Measurements from ENCODE around the gene ULBP2.
"Not testable (repeated sequence)": the region's sequence is repeated elsewhere in the genome, so short reads cannot be mapped to it uniquely, and the experiment has no call there.

DNA sequence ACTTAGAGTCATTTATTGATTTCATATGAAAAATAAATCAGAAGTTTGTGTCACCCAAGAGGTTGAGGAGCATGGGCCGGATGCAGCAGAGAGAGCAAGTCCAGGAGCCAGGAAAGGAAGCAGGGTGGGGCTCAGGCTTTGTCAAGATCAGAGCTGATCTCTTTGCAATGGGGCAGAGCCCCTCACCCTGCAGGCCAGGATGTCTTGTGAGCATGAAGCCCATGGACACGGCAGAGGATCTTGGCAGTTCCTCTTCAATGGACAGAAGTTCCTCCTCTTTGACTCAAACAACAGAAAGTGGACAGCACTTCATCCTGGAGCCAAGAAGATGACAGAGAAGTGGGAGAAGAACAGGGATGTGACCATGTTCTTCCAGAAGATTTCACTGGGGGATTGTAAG lies 27.1 kb downstream of the ULBP2 start:
- TF ChIP-seq CHD4 (IDR thresholded peaks at IDR 0.05; ENCODE audit: borderline replicate concordance); RFX5 (IDR thresholded peaks at IDR 0.05); NPAS2 (CRISPR knock-in tag; IDR thresholded peaks at IDR 0.05; ENCODE audit: borderline replicate concordance); ESRRA (IDR thresholded peaks at IDR 0.05; ENCODE audit: borderline replicate concordance, low read length); SREBF2 (IDR thresholded peaks at IDR 0.05); EP300 (IDR thresholded peaks at IDR 0.05): not testable (repeated sequence)
- TF ChIP-seq, protein P1, sequence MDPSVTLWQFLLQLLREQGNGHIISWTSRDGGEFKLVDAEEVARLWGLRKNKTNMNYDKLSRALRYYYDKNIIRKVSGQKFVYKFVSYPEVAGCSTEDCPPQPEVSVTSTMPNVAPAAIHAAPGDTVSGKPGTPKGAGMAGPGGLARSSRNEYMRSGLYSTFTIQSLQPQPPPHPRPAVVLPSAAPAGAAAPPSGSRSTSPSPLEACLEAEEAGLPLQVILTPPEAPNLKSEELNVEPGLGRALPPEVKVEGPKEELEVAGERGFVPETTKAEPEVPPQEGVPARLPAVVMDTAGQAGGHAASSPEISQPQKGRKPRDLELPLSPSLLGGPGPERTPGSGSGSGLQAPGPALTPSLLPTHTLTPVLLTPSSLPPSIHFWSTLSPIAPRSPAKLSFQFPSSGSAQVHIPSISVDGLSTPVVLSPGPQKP (IDR thresholded peaks at IDR 0.05; ENCODE audit: low read depth, low read length), result not testable (repeated sequence)
- TF ChIP-seq, protein P2, sequence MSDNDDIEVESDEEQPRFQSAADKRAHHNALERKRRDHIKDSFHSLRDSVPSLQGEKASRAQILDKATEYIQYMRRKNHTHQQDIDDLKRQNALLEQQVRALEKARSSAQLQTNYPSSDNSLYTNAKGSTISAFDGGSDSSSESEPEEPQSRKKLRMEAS (IDR thresholded peaks at IDR 0.05), result not testable (repeated sequence)
- TF ChIP-seq, protein P3, sequence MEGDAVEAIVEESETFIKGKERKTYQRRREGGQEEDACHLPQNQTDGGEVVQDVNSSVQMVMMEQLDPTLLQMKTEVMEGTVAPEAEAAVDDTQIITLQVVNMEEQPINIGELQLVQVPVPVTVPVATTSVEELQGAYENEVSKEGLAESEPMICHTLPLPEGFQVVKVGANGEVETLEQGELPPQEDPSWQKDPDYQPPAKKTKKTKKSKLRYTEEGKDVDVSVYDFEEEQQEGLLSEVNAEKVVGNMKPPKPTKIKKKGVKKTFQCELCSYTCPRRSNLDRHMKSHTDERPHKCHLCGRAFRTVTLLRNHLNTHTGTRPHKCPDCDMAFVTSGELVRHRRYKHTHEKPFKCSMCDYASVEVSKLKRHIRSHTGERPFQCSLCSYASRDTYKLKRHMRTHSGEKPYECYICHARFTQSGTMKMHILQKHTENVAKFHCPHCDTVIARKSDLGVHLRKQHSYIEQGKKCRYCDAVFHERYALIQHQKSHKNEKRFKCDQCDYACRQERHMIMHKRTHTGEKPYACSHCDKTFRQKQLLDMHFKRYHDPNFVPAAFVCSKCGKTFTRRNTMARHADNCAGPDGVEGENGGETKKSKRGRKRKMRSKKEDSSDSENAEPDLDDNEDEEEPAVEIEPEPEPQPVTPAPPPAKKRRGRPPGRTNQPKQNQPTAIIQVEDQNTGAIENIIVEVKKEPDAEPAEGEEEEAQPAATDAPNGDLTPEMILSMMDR (IDR thresholded peaks at IDR 0.05), result not testable (repeated sequence)
